HepG2 (cell line): Measurements from ENCODE around the gene YPEL3. TPM values are rescaled to one million over a fixed set of nuclear protein-coding genes. Genes with fewer than 3 reads are reported as not detected.

Experiments
- CCAR2 ChIP-seq: fragments of 200-400 bp; formaldehyde crosslinking; optimal IDR thresholded peaks from 2 replicates; pipeline ENCODE3; 2018; ENCODE audit warnings: low read depth, mild to moderate bottlenecking, low read length, moderate library complexity
- EHMT2 ChIP-seq: fragments of 200-600 bp; sonication (generic); IDR thresholded peaks from 2 replicates; pipeline ENCODE4 v1.7.0; 2017; ENCODE audit warnings: antibody characterized with exemption, low read depth, low read length, borderline replicate concordance
- ETV6 ChIP-seq: sonication (generic); formaldehyde crosslinking; conservative IDR thresholded peaks from 2 replicates; pipeline ENCODE4 v1.4.0; 2020; ENCODE audit warnings: missing genetic modification reagents
- GABPB1 ChIP-seq: IDR thresholded peaks from 2 replicates; pipeline ENCODE4 v1.6.1; 2016; ENCODE audit warnings: mild to moderate bottlenecking, missing genetic modification reagents, moderate library complexity, missing compliant biosample characterization
- GPN1 ChIP-seq: sonication (generic); formaldehyde crosslinking; IDR thresholded peaks from 2 replicates; pipeline ENCODE4 v1.5.1; 2020; ENCODE audit warnings: missing genetic modification reagents, borderline replicate concordance
- JUNB ChIP-seq: sonication (generic); formaldehyde crosslinking; IDR thresholded peaks from 2 replicates; pipeline ENCODE4 v1.8.0; 2022; ENCODE audit warnings: missing genetic modification reagents, mild to moderate bottlenecking, borderline replicate concordance
- MAZ ChIP-seq, 2 experiments: sonication (generic) in 1 of 2; formaldehyde crosslinking in 1 of 2; IDR thresholded peaks; 2 replicates each; pipeline versions ENCODE4 v1.5.0 to v1.6.1; 2012 to 2020; ENCODE audit warnings: low read depth in 2 of 2, mild to moderate bottlenecking in 2 of 2, borderline replicate concordance in 1 of 2, improper control_type of control experiment in 1 of 2, low read length in 1 of 2, missing genetic modification reagents in 1 of 2, moderate library complexity in 1 of 2
- MBNL3 ChIP-seq: fragments of 250-450 bp; sonication (Bioruptor Pico); conservative IDR thresholded peaks from 2 replicates; pipeline ENCODE4 v1.8.0; 2022; ENCODE audit warnings: mild to moderate bottlenecking, inconsistent platforms
- NFIB ChIP-seq: sonication (generic); formaldehyde crosslinking; IDR thresholded peaks from 2 replicates; pipeline ENCODE4 v1.9.0; 2021; ENCODE audit warnings: missing genetic modification reagents, mild to moderate bottlenecking, borderline replicate concordance
- NR2C2 ChIP-seq: sonication (generic); formaldehyde crosslinking; IDR thresholded peaks from 2 replicates; pipeline ENCODE4 v1.4.0; 2020; ENCODE audit warnings: missing genetic modification reagents, mild to moderate bottlenecking, moderate library complexity, borderline replicate concordance
- PHF21A ChIP-seq: sonication (generic); formaldehyde crosslinking; IDR thresholded peaks from 2 replicates; pipeline ENCODE4 v1.5.0; 2020; ENCODE audit warnings: mild to moderate bottlenecking, missing genetic modification reagents
- RXRB ChIP-seq: IDR thresholded peaks from 2 replicates; pipeline ENCODE4 v1.6.1; 2016; ENCODE audit warnings: borderline replicate concordance, missing genetic modification reagents, missing compliant biosample characterization
- SMAD3 ChIP-seq: sonication (generic); formaldehyde crosslinking; IDR thresholded peaks from 2 replicates; pipeline ENCODE4 v1.4.0; 2020; ENCODE audit warnings: missing genetic modification reagents
- SNRNP70 ChIP-seq: fragments of 200-400 bp; formaldehyde crosslinking; IDR thresholded peaks from 2 replicates; pipeline ENCODE4 v1.6.1; 2017; ENCODE audit warnings: mild to moderate bottlenecking, low read depth, low read length, moderate library complexity
- THYN1 ChIP-seq: sonication (generic); formaldehyde crosslinking; IDR thresholded peaks from 2 replicates; pipeline ENCODE4 v1.8.1; 2023; ENCODE audit warnings: low read depth, mild to moderate bottlenecking, moderate library complexity, missing genetic modification reagents, borderline replicate concordance
- YY1 ChIP-seq: IDR thresholded peaks from 2 replicates; pipeline ENCODE4 v1.6.1; 2011; ENCODE audit warnings: low read length, low read depth, moderate library complexity, mild to moderate bottlenecking; ENCODE audit not compliant: insufficient read depth, insufficient replicate concordance
- ZNF138 ChIP-seq: sonication (generic); formaldehyde crosslinking; IDR thresholded peaks from 2 replicates; pipeline ENCODE4 v1.5.0; 2020; ENCODE audit warnings: mild to moderate bottlenecking, low read depth, missing genetic modification reagents
- ZNF274 ChIP-seq: sonication (generic); formaldehyde crosslinking; IDR thresholded peaks from 2 replicates; pipeline ENCODE4 v1.5.1; 2020; ENCODE audit warnings: mild to moderate bottlenecking, missing genetic modification reagents
- ZNF333 ChIP-seq: sonication (generic); formaldehyde crosslinking; IDR thresholded peaks from 2 replicates; pipeline ENCODE4 v1.4.0; 2020; ENCODE audit warnings: mild to moderate bottlenecking, missing genetic modification reagents, borderline replicate concordance
- ZNF570 ChIP-seq: sonication (generic); formaldehyde crosslinking; IDR thresholded peaks from 2 replicates; pipeline ENCODE4 v1.4.0; 2020; ENCODE audit warnings: mild to moderate bottlenecking, missing genetic modification reagents, borderline replicate concordance
- ZNF652 ChIP-seq: IDR thresholded peaks from 2 replicates; pipeline ENCODE4 v1.6.1; 2016; ENCODE audit warnings: low read depth, borderline replicate concordance
- ZSCAN12 ChIP-seq: sonication (generic); formaldehyde crosslinking; IDR thresholded peaks from 2 replicates; pipeline ENCODE4 v1.9.0; 2021; ENCODE audit warnings: mild to moderate bottlenecking, missing genetic modification reagents
- ZSCAN20 ChIP-seq: sonication (generic); formaldehyde crosslinking; IDR thresholded peaks from 2 replicates; pipeline ENCODE4 v1.4.0; 2020; ENCODE audit warnings: missing genetic modification reagents, mild to moderate bottlenecking, borderline replicate concordance
- polyA plus RNA-seq, 8 experiments: library from polyadenylated mRNA; depleted of rRNA in 3 of 8; stranded (reverse) in 7 of 8; unstranded in 1 of 8; fragments of >200 nt; fragmentation: Illumina TruSeq in 4 of 8; extraction: Trizol in 4 of 8; gene quantifications; 2 replicates each; pipeline versions ENCODE4 v1.2.1 to v1.2.3, GENCODE V29; 2011 to 2016; ENCODE audit warnings: low read depth in 4 of 8, missing spikeins in 1 of 8, mixed read lengths in 1 of 8; ENCODE audit not compliant: insufficient read depth in 1 of 8
- total RNA-seq, 5 experiments: library from RNA; depleted of rRNA; stranded (reverse); fragments of >200 nt; fragmentation: Illumina TruSeq; extraction: Trizol; gene quantifications; 2 replicates each; pipeline ENCODE4 v1.2.3, GENCODE V29; 2016; ENCODE audit warnings: low read depth in 1 of 5
- TF ChIP-seq, protein P1 (sequence below): IDR thresholded peaks from 2 replicates; pipeline ENCODE4 v1.6.1; 2012; ENCODE audit warnings: inconsistent platforms
- TF ChIP-seq, protein P2 (sequence below): sonication (generic); formaldehyde crosslinking; IDR thresholded peaks from 2 replicates; pipeline ENCODE4 v1.8.0; 2022; ENCODE audit warnings: low read depth, missing genetic modification reagents
- TF ChIP-seq, protein P3 (sequence below): sonication (generic); formaldehyde crosslinking; IDR thresholded peaks from 2 replicates; pipeline ENCODE4 v1.9.0; 2022; ENCODE audit warnings: low read depth, missing genetic modification reagents

The YPEL3 gene
- total and polyA plus RNA-seq, 2 of the 13 experiments (the other 11 are each of a cell fraction or from before 2014, with no cell fraction given), result 5.4 to 47.0 TPM

DNA sequence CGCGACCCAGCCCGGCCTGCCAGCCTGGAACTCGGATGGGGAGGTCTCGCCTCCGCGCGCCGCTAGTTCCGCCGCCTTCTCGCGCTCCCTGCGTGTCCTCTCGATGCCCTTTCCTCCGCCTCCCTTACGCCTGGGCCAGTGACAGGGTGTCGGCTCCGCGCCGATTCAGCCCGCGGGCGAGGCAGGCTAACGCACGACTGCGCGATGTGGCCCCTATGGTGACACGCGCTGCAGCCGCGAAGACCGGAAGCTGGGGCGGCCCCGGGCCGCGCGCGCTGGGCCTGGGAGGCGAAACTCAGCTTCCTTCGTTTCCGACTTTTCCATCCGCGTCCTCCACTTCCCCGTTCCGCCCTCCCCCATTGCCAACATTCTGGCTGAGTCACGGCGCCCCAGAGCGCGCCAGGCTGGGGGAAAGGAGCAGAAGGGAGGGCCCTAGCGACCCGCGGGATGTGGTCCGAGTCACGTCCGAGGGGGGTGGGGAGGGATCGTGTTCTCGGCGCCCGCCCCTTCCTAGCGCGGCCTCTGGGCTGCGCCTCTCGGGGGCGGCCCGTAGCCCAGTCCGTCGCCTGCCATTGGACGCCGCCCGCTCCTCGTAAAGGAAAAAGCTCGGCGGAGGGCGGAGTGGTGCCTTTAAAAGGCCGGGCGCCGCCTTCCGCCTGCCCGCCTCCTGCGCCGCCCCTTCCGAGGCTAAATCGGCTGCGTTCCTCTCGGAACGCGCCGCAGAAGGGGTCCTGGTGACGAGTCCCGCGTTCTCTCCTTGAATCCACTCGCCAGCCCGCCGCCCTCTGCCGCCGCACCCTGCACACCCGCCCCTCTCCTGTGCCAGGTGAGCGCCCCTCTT, 30.7 kb downstream of the YPEL3 start, which contains the start of gene ALDOA (continued):
- no peak for TF ChIP-seq EHMT2
- TF ChIP-seq, protein P1, sequence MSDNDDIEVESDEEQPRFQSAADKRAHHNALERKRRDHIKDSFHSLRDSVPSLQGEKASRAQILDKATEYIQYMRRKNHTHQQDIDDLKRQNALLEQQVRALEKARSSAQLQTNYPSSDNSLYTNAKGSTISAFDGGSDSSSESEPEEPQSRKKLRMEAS, result peak; percentile 98
- peak; percentile 84; the same call in 1 of the 2 replicates for TF ChIP-seq MAZ (IDR thresholded peaks at IDR 0.05; ENCODE audit: borderline replicate concordance, low read depth, low read length)
- peak; percentile 96 for TF ChIP-seq MAZ (CRISPR knock-in tag; IDR thresholded peaks at IDR 0.05; ENCODE audit: low read depth)
- peak; percentile 82 for TF ChIP-seq RXRB (CRISPR knock-in tag)
- TF ChIP-seq ZSCAN12 (CRISPR knock-in tag), result peak; percentile 74
- peak; percentile 96 for TF ChIP-seq ETV6 (CRISPR knock-in tag)
- no peak for TF ChIP-seq ZNF652 (CRISPR knock-in tag)
- TF ChIP-seq GABPB1 (CRISPR knock-in tag), result peak; percentile 94
- TF ChIP-seq SMAD3 (CRISPR knock-in tag), result peak; percentile 71; the same call in 1 of the 2 replicates
- TF ChIP-seq SNRNP70, result no peak
- TF ChIP-seq, protein P2, sequence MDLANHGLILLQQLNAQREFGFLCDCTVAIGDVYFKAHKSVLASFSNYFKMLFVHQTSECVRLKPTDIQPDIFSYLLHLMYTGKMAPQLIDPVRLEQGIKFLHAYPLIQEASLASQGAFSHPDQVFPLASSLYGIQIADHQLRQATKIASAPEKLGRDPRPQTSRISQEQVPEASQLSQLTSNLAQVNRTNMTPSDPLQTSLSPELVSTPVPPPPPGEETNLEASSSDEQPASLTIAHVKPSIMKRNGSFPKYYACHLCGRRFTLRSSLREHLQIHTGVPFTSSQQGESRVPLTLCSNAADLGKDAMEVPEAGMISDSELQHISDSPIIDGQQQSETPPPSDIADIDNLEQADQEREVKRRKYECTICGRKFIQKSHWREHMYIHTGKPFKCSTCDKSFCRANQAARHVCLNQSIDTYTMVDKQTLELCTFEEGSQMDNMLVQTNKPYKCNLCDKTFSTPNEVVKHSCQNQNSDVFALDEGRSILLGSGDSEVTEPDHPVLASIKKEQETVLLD (CRISPR knock-in tag), result peak; percentile 71; the same call in 1 of the 2 replicates
- TF ChIP-seq JUNB, result peak; percentile 87
- peak; percentile 87 for TF ChIP-seq ZNF274
- TF ChIP-seq ZNF333 (CRISPR knock-in tag), result peak; percentile 91
- no peak for TF ChIP-seq MBNL3 (CRISPR knock-in tag)
- TF ChIP-seq NFIB (CRISPR knock-in tag), result no peak
- peak; percentile 78 for TF ChIP-seq NR2C2 (CRISPR knock-in tag)
- 0 out of 2 replicates have a peak, but pooled peaks have one; percentile 21 for TF ChIP-seq ZNF570 (CRISPR knock-in tag)
- peak; percentile 82 for TF ChIP-seq YY1
- TF ChIP-seq CCAR2, result no peak
- TF ChIP-seq, protein P3, sequence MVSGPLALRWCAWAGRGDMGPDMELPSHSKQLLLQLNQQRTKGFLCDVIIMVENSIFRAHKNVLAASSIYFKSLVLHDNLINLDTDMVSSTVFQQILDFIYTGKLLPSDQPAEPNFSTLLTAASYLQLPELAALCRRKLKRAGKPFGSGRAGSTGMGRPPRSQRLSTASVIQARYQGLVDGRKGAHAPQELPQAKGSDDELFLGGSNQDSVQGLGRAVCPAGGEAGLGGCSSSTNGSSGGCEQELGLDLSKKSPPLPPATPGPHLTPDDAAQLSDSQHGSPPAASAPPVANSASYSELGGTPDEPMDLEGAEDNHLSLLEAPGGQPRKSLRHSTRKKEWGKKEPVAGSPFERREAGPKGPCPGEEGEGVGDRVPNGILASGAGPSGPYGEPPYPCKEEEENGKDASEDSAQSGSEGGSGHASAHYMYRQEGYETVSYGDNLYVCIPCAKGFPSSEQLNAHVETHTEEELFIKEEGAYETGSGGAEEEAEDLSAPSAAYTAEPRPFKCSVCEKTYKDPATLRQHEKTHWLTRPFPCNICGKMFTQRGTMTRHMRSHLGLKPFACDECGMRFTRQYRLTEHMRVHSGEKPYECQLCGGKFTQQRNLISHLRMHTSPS (CRISPR knock-in tag), result peak; percentile 90
- TF ChIP-seq ZNF138 (CRISPR knock-in tag), result peak; percentile 93
- peak; percentile 99 for TF ChIP-seq PHF21A (CRISPR knock-in tag)
- no peak; the same call in none of the 2 replicates for TF ChIP-seq ZSCAN20 (CRISPR knock-in tag)
- TF ChIP-seq GPN1, result peak; percentile 71; the same call in 1 of the 2 replicates
- TF ChIP-seq THYN1 (CRISPR knock-in tag), result 0 out of 2 replicates have a peak, but pooled peaks have one; percentile 62
